C4-2B (cell line): ENCODE data around the gene TRMT10C.

Source experiments
- CTCF ChIP-seq: fragments of 450-650 bp; conservative IDR thresholded peaks from 2 replicates; pipeline ENCODE4 v1.5.1; 2017; ENCODE audit warnings: mild to moderate bottlenecking
- ZFX ChIP-seq: fragments of 450-650 bp; IDR thresholded peaks from 2 replicates; pipeline ENCODE4 v1.6.1; 2017

GRCh38 chr3:101591071-101591470, 29.4 kb downstream of the TRMT10C start:
- TF ChIP-seq CTCF, result no peak
- no peak for TF ChIP-seq ZFX
